WTC11 (cell line): ENCODE data around the gene DMXL1. TPM values are rescaled to one million over a fixed set of nuclear protein-coding genes. Genes with fewer than 3 reads are reported as not detected.

Experiments used
- ATAC-seq: fragments of 200-7000 bp; cut with Tn5 transposase; 2 replicates; pipeline ENCODE4 v1.10.0; 2021; ENCODE audit warnings: mild to moderate bottlenecking, moderate library complexity
- Bru-seq: library from RNA; stranded (reverse); fragments of 400-500 nt; gene quantifications from one replicate; lab custom pipeline; 2021; lab: Mats Ljungman, UMichigan
- CTCF ChIA-PET: fragments of 300-600 bp; sonication (Branson Sonifier 250); formaldehyde crosslinking; loops from one replicate; lab custom pipeline; 2021; ENCODE audit warnings: antibody characterized with exemption; lab: Charles Lee
- POLR2A ChIA-PET: fragments of 350-600 bp; sonication (Branson Sonifier 250); formaldehyde crosslinking; loops from one replicate; lab custom pipeline; 2021; ENCODE audit warnings: antibody characterized with exemption; lab: Charles Lee
- DNase-seq: peaks from one replicate; pipeline ENCODE4 v3.0.0; 2021; ENCODE audit warnings: low spot score
- H3K27ac Mint-ChIP-seq: 2 replicates; pipeline ENCODE4 v1.8.0; 2021; ENCODE audit warnings: mixed read lengths
- H3K27me3 Mint-ChIP-seq: 2 replicates; pipeline ENCODE4 v1.8.0; 2021; ENCODE audit warnings: low read depth, mild to moderate bottlenecking, moderate library complexity, mixed read lengths
- H3K36me3 Mint-ChIP-seq: 2 replicates; pipeline ENCODE4 v1.8.0; 2021; ENCODE audit warnings: mixed read lengths
- H3K4me1 Mint-ChIP-seq: 2 replicates; pipeline ENCODE4 v1.8.0; 2022; ENCODE audit warnings: mixed read lengths
- H3K4me3 Mint-ChIP-seq: 2 replicates; pipeline ENCODE4 v1.8.0; 2021; ENCODE audit warnings: mild to moderate bottlenecking, moderate library complexity, mixed read lengths
- H3K9me3 Mint-ChIP-seq: 2 replicates; pipeline ENCODE4 v1.8.0; 2021; ENCODE audit warnings: mixed read lengths
- AFF4 ChIP-seq: sonication (generic); formaldehyde crosslinking; IDR thresholded peaks from 2 replicates; pipeline ENCODE4 v1.8.1; 2023; ENCODE audit warnings: mild to moderate bottlenecking, missing genetic modification reagents, borderline replicate concordance
- E2F5 ChIP-seq: sonication (generic); formaldehyde crosslinking; IDR thresholded peaks from 2 replicates; pipeline ENCODE4 v1.8.1; 2022; ENCODE audit warnings: mild to moderate bottlenecking, moderate library complexity, missing genetic modification reagents
- ESRRA ChIP-seq: sonication (generic); formaldehyde crosslinking; IDR thresholded peaks from 2 replicates; pipeline ENCODE4 v1.8.1; 2022; ENCODE audit warnings: mild to moderate bottlenecking, missing genetic modification reagents, borderline replicate concordance
- GTF2I ChIP-seq: fragments of 250-450 bp; sonication (Bioruptor Pico); conservative IDR thresholded peaks from 2 replicates; pipeline ENCODE4 v1.4.0; 2021; ENCODE audit warnings: mild to moderate bottlenecking
- IRF1 ChIP-seq: sonication (generic); formaldehyde crosslinking; IDR thresholded peaks from 2 replicates; pipeline ENCODE4 v1.8.0; 2023; ENCODE audit warnings: missing genetic modification reagents
- MLX ChIP-seq: sonication (generic); formaldehyde crosslinking; IDR thresholded peaks from 2 replicates; pipeline ENCODE4 v1.8.1; 2023; ENCODE audit warnings: mild to moderate bottlenecking, missing genetic modification reagents, moderate library complexity
- OVOL2 ChIP-seq: fragments of 250-450 bp; sonication (Bioruptor Pico); IDR thresholded peaks from 2 replicates; pipeline ENCODE4 v1.9.0; 2021; ENCODE audit warnings: mild to moderate bottlenecking, borderline replicate concordance
- SP1 ChIP-seq: sonication (generic); formaldehyde crosslinking; conservative IDR thresholded peaks from 2 replicates; pipeline ENCODE4 v1.8.1; 2022; ENCODE audit warnings: missing genetic modification reagents
- ZNF121 ChIP-seq: sonication (generic); formaldehyde crosslinking; IDR thresholded peaks from 2 replicates; pipeline ENCODE4 v1.8.0; 2023; ENCODE audit warnings: missing genetic modification reagents
- ZNF317 ChIP-seq: sonication (generic); formaldehyde crosslinking; IDR thresholded peaks from 2 replicates; pipeline ENCODE4 v1.8.1; 2023; ENCODE audit warnings: low read depth, mild to moderate bottlenecking, moderate library complexity, missing genetic modification reagents, borderline replicate concordance
- long read RNA-seq, 3 experiments: library from RNA in 1 of 3; library from capped mRNA in 1 of 3; library from polyadenylated mRNA in 1 of 3; unstranded in 2 of 3; stranded (forward) in 1 of 3; transcript quantifications; one replicate each; pipeline ENCODE4 v2.0.0, GENCODE V29; 2021
- total RNA-seq: library from RNA; stranded (reverse); gene quantifications from 3 replicates; pipeline ENCODE4 v1.2.3, GENCODE V29; 2021
- TF ChIP-seq, protein P1 (sequence below): fragments of 250-450 bp; sonication (Bioruptor Pico); IDR thresholded peaks from 2 replicates; pipeline ENCODE4 v1.8.0; 2021; ENCODE audit warnings: mild to moderate bottlenecking
- TF ChIP-seq, protein P2 (sequence below): sonication (generic); formaldehyde crosslinking; IDR thresholded peaks from 2 replicates; pipeline ENCODE4 v1.8.0; 2022; ENCODE audit warnings: missing genetic modification reagents
- TF ChIP-seq, protein P3 (sequence below): sonication (generic); formaldehyde crosslinking; IDR thresholded peaks from 2 replicates; pipeline ENCODE4 v1.8.1; 2023; ENCODE audit warnings: mild to moderate bottlenecking, moderate library complexity, missing genetic modification reagents
- TF ChIP-seq, protein P4 (sequence below): sonication (generic); formaldehyde crosslinking; IDR thresholded peaks from 2 replicates; pipeline ENCODE4 v1.8.1; 2022; ENCODE audit warnings: mild to moderate bottlenecking, missing genetic modification reagents, moderate library complexity, borderline replicate concordance

DMXL1 gene, protein sequence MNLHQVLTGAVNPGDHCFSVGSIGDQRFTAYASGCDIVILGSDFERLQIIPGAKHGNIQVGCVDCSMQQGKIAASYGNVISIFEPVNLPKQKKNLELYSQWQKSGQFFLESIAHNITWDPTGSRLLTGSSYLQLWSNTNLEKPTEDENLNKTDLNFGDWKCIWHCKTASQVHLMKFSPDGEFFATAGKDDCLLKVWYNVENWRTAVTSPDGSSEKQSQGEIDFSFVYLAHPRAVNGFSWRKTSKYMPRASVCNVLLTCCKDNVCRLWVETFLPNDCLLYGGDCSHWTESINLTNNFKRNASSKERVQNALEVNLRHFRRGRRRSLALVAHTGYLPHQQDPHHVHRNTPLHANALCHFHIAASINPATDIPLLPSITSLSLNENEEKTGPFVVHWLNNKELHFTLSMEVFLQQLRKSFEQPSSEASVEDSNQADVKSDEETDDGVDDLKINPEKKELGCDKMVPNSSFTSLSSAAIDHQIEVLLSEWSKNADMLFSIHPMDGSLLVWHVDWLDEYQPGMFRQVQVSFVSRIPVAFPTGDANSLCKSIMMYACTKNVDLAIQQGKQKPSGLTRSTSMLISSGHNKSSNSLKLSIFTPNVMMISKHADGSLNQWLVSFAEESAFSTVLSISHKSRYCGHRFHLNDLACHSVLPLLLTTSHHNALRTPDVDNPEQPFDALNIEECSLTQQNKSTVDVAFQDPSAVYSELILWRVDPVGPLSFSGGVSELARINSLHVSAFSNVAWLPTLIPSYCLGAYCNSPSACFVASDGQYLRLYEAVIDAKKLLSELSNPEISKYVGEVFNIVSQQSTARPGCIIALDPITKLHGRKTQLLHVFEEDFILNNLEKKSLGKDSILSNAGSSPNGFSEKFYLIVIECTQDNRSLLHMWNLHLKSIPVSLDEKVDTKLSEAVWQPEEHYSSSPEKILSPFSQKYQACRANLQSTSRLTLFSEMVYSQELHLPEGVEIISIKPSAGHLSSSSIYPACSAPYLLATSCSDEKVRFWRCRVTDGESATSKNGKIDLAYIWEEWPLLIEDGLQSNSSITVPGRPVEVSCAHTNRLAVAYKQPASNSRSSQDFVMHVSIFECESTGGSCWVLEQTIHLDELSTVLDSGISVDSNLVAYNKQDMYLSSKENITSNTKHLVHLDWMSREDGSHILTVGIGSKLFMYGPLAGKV (N-terminal part only)
- total RNA-seq (40.6 to 44.0 TPM (median 43.7 TPM) in 3 replicates), Bru-seq, nascent RNA (percentile 77 among the genes with signal in this experiment)
- long read RNA-seq, experiment 1, full-length matches to known transcripts, result 5 of 82 reads
- long read RNA-seq, experiment 1, partial matches to known transcripts, result 58 of 82 reads
- long read RNA-seq, experiment 1, other reads (novel, unspliced or antisense), result 19 of 82 reads
- long read RNA-seq, experiment 2, partial matches to known transcripts, result 14 of 37 reads
- long read RNA-seq, experiment 2, other reads (novel, unspliced or antisense), result 22 of 37 reads
- long read RNA-seq, experiment 3, partial matches to known transcripts, result 3 of 4 reads
- long read RNA-seq, experiment 3, other reads (novel, unspliced or antisense), result 1 of 4 reads

- peaks cover 29% of the 10 kb centered on the region for H3K4me1 Mint-ChIP-seq
- ChIA-PET POLR2A (interaction anchor here (0.5 to 2.2 kb wide), 9 partner anchors 9 to 1127 kb away, joined by 3 to 31 read pairs (median 5); partner anchors contain the start of gene TNFAIP8), CTCF (interaction anchor here (0.6 to 2.0 kb wide), 5 partner anchors 8 to 83 kb away, joined by 3 to 8 read pairs (median 4); partner anchors contain the start of gene DTWD2)
- H3K4me3 Mint-ChIP-seq, result peak within 1 kb of the TSS; percentile 92
- H3K27ac Mint-ChIP-seq, result peak within 1 kb of the TSS; percentile 100
- no peaks in the 10 kb centered on the region for H3K36me3 Mint-ChIP-seq
- ATAC-seq (peak; percentile 89), DNase-seq (peak; percentile 99)
- H3K27me3 Mint-ChIP-seq, result no peaks in the 10 kb centered on the region
- H3K9me3 Mint-ChIP-seq, result no peaks in the 10 kb centered on the region
- TF ChIP-seq, protein P1, sequence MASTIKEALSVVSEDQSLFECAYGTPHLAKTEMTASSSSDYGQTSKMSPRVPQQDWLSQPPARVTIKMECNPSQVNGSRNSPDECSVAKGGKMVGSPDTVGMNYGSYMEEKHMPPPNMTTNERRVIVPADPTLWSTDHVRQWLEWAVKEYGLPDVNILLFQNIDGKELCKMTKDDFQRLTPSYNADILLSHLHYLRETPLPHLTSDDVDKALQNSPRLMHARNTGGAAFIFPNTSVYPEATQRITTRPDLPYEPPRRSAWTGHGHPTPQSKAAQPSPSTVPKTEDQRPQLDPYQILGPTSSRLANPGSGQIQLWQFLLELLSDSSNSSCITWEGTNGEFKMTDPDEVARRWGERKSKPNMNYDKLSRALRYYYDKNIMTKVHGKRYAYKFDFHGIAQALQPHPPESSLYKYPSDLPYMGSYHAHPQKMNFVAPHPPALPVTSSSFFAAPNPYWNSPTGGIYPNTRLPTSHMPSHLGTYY (CRISPR knock-in tag), result no peak
- TF ChIP-seq, protein P2, sequence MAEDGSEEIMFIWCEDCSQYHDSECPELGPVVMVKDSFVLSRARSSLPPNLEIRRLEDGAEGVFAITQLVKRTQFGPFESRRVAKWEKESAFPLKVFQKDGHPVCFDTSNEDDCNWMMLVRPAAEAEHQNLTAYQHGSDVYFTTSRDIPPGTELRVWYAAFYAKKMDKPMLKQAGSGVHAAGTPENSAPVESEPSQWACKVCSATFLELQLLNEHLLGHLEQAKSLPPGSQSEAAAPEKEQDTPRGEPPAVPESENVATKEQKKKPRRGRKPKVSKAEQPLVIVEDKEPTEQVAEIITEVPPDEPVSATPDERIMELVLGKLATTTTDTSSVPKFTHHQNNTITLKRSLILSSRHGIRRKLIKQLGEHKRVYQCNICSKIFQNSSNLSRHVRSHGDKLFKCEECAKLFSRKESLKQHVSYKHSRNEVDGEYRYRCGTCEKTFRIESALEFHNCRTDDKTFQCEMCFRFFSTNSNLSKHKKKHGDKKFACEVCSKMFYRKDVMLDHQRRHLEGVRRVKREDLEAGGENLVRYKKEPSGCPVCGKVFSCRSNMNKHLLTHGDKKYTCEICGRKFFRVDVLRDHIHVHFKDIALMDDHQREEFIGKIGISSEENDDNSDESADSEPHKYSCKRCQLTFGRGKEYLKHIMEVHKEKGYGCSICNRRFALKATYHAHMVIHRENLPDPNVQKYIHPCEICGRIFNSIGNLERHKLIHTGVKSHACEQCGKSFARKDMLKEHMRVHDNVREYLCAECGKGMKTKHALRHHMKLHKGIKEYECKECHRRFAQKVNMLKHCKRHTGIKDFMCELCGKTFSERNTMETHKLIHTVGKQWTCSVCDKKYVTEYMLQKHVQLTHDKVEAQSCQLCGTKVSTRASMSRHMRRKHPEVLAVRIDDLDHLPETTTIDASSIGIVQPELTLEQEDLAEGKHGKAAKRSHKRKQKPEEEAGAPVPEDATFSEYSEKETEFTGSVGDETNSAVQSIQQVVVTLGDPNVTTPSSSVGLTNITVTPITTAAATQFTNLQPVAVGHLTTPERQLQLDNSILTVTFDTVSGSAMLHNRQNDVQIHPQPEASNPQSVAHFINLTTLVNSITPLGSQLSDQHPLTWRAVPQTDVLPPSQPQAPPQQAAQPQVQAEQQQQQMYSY (CRISPR knock-in tag), result no peak
- TF ChIP-seq GTF2I, result no peak
- no peak for TF ChIP-seq ESRRA (CRISPR knock-in tag)
- TF ChIP-seq IRF1 (CRISPR knock-in tag), result no peak
- peak; percentile 85 for TF ChIP-seq SP1 (CRISPR knock-in tag)
- TF ChIP-seq AFF4, result 0 out of 2 replicates have a peak, but pooled peaks have one; percentile 50
- no peak for TF ChIP-seq MLX (CRISPR knock-in tag)
- no peak for TF ChIP-seq ZNF317 (CRISPR knock-in tag)
- TF ChIP-seq E2F5, result peak; percentile 59; the same call in 1 of the 2 replicates
- TF ChIP-seq, protein P3, sequence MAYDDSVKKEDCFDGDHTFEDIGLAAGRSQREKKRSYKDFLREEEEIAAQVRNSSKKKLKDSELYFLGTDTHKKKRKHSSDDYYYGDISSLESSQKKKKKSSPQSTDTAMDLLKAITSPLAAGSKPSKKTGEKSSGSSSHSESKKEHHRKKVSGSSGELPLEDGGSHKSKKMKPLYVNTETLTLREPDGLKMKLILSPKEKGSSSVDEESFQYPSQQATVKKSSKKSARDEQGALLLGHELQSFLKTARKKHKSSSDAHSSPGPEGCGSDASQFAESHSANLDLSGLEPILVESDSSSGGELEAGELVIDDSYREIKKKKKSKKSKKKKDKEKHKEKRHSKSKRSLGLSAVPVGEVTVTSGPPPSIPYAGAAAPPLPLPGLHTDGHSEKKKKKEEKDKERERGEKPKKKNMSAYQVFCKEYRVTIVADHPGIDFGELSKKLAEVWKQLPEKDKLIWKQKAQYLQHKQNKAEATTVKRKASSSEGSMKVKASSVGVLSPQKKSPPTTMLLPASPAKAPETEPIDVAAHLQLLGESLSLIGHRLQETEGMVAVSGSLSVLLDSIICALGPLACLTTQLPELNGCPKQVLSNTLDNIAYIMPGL (CRISPR knock-in tag), result peak; percentile 55; the same call in 1 of the 2 replicates
- TF ChIP-seq ZNF121, result no peak
- no peak for TF ChIP-seq OVOL2
- TF ChIP-seq, protein P4, sequence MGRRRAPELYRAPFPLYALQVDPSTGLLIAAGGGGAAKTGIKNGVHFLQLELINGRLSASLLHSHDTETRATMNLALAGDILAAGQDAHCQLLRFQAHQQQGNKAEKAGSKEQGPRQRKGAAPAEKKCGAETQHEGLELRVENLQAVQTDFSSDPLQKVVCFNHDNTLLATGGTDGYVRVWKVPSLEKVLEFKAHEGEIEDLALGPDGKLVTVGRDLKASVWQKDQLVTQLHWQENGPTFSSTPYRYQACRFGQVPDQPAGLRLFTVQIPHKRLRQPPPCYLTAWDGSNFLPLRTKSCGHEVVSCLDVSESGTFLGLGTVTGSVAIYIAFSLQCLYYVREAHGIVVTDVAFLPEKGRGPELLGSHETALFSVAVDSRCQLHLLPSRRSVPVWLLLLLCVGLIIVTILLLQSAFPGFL (CRISPR knock-in tag), result no peak
Measured at GRCh38 chr5:119070828-119071560, at the start of gene DMXL1. DMXL1 (plus strand) TSS chr5:119071087; CDS start chr5:119071570, 483 bp downstream.
